Panc1 (cell line): ENCODE measurements around the gene ZNRF4.

Source experiments
- CTCF ChIP-seq: fragments of 450-650 bp; IDR thresholded peaks from 2 replicates; pipeline ENCODE4 v1.5.1; 2017; ENCODE audit warnings: mild to moderate bottlenecking
- POLR2AphosphoS5 ChIP-seq: IDR thresholded peaks from 2 replicates; pipeline ENCODE4 v1.6.1; 2012; ENCODE audit warnings: mild to moderate bottlenecking, low read depth, low read length, moderate library complexity
- SIN3A ChIP-seq: IDR thresholded peaks from 2 replicates; pipeline ENCODE4 v1.6.1; 2012; ENCODE audit warnings: low read depth, mild to moderate bottlenecking, low read length, moderate library complexity, borderline replicate concordance; ENCODE audit not compliant: insufficient read depth
- TCF7L2 ChIP-seq: IDR thresholded peaks from 2 replicates; pipeline ENCODE4 v1.6.1; 2011; ENCODE audit warnings: mild to moderate bottlenecking, low read depth, low read length, inconsistent platforms
- TF ChIP-seq, protein P1 (sequence below), 2 experiments: IDR thresholded peaks; 2 replicates each; pipeline ENCODE4 v1.6.1; 2011 to 2012; ENCODE audit warnings: low read depth in 2 of 2, control low read depth in 1 of 2, low read length in 1 of 2, mild to moderate bottlenecking in 1 of 2, moderate library complexity in 1 of 2; ENCODE audit not compliant: insufficient read depth in 1 of 2

DNA sequence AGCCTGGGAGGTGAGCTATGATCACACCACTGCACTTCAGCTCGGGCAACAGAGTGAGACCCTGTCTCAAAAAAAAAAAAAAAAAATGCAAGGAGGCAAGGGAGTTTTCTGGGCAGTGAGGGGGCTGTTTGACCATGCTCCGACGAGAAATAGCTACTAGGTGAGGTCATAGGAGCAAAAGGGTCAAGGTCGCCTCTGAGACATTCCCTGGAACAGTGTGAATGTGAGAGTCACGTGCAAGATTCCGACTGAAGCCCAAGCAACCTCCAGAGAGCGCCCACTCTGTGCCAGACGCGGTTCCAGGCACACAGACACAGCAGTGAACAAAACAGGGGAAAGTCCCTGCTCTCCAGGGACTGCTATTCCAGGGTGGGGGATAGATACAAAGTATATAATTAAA is 2.5 kb downstream of the ZNRF4 start:
- TF ChIP-seq SIN3A = no peak
- no peak for TF ChIP-seq CTCF
- TF ChIP-seq, protein P1, sequence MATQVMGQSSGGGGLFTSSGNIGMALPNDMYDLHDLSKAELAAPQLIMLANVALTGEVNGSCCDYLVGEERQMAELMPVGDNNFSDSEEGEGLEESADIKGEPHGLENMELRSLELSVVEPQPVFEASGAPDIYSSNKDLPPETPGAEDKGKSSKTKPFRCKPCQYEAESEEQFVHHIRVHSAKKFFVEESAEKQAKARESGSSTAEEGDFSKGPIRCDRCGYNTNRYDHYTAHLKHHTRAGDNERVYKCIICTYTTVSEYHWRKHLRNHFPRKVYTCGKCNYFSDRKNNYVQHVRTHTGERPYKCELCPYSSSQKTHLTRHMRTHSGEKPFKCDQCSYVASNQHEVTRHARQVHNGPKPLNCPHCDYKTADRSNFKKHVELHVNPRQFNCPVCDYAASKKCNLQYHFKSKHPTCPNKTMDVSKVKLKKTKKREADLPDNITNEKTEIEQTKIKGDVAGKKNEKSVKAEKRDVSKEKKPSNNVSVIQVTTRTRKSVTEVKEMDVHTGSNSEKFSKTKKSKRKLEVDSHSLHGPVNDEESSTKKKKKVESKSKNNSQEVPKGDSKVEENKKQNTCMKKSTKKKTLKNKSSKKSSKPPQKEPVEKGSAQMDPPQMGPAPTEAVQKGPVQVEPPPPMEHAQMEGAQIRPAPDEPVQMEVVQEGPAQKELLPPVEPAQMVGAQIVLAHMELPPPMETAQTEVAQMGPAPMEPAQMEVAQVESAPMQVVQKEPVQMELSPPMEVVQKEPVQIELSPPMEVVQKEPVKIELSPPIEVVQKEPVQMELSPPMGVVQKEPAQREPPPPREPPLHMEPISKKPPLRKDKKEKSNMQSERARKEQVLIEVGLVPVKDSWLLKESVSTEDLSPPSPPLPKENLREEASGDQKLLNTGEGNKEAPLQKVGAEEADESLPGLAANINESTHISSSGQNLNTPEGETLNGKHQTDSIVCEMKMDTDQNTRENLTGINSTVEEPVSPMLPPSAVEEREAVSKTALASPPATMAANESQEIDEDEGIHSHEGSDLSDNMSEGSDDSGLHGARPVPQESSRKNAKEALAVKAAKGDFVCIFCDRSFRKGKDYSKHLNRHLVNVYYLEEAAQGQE (IDR thresholded peaks at IDR 0.05; ENCODE audit: insufficient read depth in 1 of 2, low read depth in 2 of 2, low read length in 1 of 2) = no peak
- no peak for TF ChIP-seq POLR2AphosphoS5
- TF ChIP-seq TCF7L2 = no peak
